KG1 (cell line): Measurements from ENCODE around the gene FMO3.

Experiments used
- DNase-seq: peaks from one replicate; lab custom pipeline; 2025; lab: John Stamatoyannopoulos, UW

FMO3 gene

DNA sequence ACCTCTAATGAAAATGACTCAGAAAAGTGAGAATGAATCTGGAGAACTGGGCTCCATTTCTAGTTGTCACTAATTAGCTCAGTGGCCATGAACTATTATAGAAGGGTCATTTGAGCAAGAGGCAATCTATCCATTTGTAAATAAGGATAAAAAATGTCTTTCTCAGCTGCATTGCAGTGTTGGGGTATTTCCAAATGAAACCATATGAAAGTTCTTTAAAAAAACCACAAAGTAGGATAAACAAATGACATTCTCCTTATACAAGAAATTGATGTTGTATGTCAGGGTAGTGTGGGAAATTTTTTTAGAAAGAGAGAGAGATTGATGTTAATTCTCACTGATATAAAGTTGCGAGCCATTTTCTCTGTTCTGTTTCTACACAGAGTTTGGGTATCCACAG lies 26.0 kb downstream of the FMO3 start:
- DNase-seq, result no peak

DNA sequence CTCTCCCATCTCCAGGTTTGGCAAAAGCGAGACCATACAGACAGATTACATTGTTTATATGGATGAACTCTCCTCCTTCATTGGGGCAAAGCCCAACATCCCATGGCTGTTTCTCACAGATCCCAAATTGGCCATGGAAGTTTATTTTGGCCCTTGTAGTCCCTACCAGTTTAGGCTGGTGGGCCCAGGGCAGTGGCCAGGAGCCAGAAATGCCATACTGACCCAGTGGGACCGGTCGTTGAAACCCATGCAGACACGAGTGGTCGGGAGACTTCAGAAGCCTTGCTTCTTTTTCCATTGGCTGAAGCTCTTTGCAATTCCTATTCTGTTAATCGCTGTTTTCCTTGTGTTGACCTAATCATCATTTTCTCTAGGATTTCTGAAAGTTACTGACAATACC lies 26.4 kb downstream of the FMO3 start:
- DNase-seq, result no peak

DNA sequence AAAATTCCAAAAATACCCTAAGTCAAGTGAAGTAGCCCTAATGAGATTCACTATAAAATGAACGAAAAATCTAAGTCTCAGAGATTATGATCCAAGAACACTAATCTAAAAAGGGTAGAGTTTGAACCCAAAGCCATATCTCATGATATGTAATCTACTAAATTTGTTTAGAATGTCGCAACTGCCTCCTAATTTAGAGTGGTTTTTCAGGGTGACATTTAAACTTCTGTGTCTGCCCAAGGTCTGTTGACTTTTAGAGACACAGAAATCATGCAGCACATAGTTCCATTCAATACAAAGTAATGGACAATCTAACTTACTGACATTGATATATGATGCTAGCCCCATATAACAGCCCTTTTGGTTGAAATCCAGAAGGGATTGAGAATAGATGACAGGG lies 28.9 kb downstream of the FMO3 start:
- no peak for DNase-seq

DNA sequence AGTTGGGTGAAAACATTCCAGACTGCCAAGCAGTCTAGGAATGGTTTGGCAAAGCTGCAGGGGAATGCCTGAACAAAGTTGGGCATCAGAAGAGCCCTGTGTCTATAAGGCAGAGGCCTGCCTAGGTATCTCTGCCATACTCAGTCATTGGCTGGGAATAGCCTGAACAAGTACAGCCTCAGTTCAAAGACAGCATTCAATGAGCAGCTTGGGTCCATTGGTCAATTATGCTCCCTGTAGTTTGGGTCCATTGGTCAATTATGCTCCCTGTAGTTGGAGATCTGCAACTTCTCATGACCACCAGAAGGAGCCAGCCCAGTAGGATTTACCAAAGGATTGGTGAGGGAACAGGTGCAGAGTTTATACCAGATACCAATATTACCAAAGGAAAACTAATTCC lies 31.6 kb downstream of the FMO3 start:
- DNase-seq, result no peak

DNA sequence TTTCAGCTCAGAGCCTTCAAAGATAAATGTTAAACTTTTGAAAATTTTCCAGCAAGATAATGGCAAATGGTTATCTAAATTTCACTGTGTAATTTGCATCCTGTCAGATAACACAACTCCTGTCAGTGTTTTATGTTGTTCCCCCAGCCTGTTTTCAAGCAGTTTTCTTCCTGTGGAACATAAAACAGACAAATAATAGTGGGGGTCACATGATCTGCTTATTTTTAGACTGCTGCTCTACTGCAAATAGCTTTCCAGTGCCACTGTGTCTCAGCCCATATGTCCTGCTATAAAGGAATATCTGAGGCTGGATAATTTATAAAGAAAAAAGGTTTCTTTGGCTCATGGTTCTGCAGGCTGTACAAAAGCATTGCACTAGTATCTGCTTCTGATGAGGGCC lies 32.2 kb downstream of the FMO3 start:
- DNase-seq, result no peak

DNA sequence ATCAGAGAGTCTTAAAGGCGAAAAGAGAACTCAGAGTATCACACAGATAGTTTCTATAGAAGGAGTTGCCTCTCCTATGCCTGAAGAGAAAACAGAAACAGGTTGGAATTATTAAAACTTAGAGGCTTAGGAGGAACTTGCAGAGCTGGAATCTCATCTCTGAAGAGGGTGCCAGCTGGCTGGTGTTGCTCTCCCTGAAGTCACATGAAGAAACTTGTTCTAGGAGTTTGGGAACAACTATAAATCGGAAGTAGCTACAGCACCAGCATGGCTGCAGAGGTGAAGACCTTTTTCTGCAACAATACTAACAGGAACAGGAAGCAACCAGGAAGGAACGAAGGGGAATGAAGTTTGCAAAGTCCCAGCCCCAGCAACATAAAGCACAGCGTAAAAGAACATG lies 35.8 kb downstream of the FMO3 start:
- DNase-seq, result no peak

DNA sequence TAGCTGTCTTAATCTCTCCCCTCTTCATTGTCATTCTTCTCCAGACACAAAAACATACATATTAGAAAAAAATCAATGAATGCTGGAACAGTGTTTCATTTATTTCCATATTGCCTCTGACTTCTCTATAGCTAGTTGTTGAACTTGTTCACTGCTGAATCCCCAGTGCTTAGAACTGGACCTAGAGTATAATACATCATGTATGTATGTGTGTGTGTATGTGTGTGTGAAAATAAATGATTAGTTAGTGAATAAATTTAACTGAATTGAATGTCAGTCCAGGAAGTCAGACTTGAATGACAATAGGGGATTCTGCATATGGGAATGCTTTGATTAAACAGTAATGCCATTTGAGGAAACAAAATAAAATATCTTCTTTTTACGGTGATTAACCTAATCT lies 36.4 kb downstream of the FMO3 start:
- no peak for DNase-seq

DNA sequence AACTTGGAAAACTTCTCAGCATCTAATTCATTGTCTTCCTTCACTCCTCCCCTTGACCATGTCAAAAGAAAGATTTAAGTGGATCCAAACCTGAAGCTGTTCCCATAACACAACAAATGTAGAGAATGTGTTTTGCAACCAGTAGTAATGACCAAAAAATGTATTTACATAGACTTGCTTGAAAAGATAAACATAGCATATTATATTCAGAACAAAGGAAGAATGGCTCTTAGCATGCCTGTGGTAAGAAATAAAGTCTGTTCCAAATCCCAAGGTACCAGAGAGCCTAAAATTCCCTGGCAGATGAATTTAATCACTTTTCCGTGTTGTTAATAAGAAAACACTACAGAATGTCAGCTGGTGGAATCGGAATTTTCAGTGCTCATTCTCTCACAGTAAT lies 36.8 kb downstream of the FMO3 start:
- no peak for DNase-seq

DNA sequence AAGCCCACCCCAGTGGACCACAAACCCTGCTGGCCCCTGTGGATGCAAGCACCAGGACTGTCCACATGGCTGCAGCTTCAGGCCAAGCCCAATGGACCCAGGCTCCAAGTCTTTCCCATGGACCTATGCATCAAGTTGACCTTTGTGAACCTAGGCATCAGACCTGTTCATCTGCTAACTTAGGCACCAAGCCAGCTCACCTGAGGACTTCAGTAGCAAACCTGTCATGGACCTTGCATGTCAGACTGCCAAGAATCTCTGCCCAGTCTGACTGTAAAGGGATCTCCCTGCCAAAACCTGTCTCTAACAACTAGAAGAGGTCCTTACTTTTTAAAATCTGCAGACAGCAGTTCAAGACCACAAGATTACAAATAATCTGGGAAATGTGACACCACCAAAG lies 37.8 kb downstream of the FMO3 start:
- no peak for DNase-seq

DNA sequence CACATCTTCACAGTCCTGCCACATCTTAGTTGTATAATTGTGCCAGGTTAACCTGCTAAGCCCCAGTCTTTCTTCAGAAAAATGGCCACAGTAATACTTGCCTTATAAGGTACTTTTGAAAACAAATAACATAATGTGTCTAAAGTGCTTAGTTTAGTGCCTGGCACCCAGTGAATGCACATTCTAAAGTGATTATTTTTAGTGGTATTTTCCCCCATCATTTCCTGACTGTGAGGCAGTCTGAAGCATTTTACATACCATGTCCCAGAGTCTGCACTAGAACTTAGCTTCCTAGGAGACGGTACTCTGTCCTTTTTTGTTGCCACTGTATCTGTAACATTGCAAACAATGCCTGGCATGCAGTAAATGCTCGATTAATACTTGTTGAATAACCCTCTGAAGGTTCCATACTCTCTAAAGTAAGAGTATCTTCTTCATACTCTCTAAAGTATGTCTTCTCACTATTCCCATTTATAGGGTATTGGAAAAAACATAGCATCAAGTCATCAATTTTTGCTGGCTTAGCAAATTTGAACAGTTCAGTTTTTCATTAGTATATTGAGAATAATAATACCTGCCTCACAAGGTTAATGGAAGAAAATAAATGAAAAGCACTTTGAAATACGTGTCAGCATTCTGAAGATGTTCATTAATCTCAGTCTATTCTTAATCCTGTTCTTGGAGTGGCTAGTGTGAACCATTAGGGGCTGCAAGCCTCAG lies 43.7 kb downstream of the FMO3 start:
- DNase-seq, result no peak

DNA sequence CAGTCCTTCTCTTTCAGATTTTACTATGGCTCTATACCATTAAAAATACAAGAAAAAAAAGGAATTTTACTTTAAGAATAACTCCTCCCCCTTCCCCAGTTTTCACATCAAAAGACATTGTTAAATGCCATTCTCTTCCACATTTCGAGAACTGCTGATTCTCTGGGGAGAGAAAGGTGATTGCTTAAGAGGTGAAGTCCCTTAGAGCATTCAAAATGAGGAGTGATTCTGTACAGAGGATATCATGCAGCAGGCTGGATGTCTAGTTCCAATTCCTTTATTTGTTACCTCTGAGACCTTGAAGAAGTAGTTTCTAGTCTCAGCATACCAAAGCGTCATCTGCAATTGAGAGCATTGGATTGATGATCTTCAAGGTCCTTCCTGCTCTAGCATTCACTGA lies 46.9 kb downstream of the FMO3 start:
- no peak for DNase-seq

DNA sequence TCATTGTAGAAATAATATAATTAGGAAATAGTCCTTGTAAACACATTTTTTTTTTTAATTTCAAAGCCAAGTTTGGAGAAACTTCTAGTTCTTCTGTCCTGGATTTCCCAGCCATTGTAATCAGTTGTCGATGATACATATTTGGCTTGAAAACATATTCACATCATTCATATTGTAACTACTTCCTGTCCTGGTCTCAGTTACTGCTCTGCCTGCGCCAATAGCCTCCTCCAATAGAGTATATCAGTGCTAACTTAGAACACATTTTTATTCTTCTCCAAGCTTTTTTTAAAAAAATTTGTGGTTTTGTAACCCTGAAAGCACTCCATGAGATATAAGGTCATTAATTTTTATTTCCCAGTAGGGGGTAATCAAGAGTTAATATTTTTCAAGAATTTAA lies 48.3 kb downstream of the FMO3 start:
- DNase-seq, result no peak

DNA sequence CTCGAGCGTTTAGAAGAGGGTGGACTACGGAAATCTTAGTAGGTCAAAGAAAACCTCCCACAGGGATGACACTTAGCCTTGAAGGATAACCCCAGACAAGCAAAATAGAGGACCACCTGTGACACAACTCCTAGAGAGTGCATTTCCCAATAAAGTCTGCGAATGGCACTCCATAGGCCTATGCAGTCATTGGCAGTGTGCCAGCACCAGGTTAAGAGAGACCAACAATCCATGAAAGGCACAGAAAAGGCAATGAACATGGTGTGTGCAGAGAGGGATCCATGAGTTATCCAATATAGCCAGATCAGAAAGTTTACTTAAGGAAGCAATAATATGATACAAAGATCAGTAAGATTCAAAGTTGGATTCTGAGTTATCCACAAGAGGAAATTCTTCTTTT lies 49.2 kb downstream of the FMO3 start:
- no peak for DNase-seq

DNA sequence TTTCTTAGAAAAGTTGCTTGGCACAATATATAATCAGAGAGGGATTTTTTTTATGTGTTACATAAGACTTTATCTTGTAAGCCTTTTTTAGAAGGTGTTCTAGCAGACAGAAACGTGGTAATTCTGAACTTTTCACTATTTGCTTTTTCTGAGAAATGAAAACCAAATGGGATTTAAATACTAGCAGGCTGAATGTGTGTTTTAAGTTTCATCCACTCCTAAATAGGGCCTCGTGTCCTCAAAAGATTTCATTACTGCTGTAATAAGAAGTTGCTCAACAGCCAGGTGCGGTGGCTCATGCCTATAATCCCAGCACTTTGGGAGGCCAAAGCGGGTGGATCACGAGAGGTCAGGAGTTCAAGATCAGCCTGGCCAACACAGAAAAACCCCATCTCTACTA lies 49.7 kb downstream of the FMO3 start:
- DNase-seq, result no peak

DNA sequence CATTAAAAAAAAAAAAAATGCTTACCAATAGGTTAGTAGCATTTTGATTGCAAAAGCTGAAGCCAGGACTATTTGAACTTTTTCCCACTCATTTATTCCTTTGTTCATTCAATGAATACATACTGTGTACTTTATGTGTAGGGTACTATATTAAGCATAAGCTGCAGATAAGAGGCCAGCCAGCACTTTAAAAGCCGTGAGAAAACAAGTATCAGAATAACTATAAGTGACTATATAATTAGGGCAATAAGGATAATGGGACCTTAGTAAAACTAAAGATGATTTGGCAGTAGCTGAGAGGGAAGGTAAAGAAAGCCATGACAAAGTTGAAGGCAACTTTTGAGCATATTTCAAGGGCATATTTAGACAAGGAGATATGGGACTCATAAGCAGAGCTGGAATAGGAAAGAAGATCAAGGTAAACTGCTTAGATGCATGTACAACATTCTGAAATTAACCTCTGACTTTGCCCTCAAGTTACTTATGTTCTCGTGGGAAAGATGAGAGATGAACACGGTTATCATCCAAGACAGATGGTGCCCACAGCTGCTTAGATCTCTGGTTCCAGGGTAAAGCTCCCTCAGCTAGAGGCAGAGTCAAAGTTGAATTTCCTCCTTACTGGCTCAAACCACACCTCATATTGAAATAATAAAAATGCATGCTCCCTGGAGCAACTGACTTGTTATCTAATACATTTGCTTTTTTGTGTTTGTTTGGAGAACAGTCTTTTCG lies 50.4 kb downstream of the FMO3 start:
- no peak for DNase-seq

DNA sequence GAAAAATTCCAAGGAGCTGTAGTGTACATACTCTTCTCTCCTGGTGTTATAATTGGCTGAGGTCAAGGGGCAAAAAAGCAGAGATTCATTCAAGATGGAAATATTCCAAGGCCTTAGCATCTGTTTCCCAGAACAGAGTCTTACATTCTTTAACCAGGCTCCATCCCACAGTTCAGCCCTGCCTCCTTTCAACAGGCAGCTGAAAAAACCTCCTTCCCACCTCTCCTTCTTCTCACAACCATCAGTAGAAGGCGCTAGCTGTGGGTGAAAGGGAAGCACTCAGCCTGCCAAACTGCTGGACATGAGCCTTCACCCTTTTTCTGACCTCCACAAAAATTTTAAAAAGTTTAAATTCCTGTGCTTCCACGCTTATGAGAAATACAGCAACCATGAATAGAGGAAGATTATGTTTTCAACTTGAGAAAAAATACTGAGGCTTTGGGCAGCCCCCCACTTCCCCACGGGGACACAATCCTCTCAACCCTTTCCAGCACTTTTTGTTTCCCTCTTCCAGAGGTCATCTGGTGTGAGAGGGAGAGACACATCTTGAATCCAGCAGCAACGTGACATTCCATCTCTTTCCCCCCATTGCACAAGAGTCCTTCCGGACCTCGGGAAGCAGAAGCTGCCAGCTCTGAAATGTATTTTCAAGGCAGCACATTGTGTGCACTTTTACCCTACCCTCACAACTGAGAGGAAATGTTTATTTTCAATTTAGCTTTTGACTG lies 51.1 kb downstream of the FMO3 start:
- no peak for DNase-seq

DNA sequence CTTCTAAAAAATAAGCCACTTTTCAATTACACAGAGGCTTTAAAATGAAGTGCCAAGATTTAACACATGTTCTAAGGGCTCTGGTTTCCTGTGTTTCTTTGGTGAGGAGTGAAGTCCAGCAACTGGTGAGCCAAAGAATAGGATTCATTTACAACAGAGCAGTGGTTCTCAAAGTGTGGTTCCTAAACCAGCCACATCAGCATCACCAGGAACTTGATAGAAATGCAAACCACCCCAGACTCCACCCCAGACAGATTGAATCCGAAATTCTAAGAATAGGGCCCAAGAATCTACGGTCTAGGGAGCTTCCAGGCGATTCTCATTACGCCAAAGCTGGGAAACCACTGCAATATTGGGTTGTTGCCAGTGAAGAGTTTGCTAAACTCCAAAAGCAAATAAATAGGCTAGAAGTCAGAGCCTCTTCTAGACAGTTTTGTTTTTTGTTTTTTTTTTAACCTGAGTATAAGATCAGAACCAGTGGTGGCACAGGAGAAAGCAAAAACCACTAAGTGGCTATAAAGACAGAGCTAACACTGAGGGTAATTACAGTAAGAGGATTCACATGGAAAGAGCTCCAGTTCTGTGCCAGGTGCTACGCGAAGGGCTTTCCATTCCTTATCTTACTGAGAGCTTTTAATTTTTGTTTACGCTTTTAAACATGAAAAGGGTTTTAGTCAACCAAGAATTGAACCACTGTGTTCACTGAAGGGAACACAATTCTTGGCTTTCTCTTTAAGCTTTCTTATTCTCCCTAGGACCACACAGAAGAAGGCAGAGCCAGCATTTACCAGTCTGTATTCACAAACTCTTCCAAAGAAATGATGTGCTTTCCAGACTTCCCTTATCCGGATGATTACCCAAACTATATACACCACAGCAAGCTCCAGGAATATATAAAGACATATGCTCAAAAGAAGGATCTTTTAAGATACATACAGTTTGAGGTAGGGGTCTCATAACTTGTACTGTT lies 52.0 kb downstream of the FMO3 start:
- no peak for DNase-seq

DNA sequence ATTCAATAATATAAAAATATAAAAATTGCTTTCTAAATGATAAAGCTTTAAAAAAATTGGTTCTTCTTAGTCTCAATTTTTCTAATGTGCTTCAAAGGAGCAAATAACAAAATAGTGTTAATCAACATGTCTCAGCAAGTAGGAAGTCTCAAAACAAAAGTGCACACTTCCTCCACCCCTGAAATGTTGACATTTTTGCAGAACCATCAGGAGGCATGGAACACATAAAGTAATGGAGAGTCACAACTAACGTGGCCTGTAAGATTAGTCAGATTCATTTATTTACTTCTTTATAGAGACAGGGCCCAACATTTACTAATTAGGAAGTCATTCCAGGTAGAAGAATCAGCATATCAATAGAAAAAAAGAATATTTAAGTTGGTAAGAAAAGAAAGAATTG lies 59.5 kb downstream of the FMO3 start:
- DNase-seq, result no peak

DNA sequence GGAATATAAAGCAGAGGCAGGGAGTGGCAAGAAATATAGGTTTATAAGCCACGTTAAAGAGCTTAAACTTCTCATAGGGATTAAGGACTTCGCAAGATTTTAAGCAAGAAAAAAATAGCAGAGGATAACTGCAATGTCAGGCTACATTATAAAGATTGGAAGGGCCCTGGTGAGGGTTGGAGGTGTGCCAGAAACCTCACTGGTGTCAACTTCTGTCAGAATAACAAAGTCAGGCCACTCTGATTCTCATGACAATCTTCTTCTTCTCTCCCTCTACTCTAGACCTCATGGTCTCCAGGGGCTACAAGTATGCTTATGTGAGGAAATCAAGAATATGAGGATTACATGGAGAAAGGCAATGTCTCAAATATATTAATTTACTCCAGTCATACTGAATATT lies 61.8 kb downstream of the FMO3 start:
- DNase-seq, result no peak

DNA sequence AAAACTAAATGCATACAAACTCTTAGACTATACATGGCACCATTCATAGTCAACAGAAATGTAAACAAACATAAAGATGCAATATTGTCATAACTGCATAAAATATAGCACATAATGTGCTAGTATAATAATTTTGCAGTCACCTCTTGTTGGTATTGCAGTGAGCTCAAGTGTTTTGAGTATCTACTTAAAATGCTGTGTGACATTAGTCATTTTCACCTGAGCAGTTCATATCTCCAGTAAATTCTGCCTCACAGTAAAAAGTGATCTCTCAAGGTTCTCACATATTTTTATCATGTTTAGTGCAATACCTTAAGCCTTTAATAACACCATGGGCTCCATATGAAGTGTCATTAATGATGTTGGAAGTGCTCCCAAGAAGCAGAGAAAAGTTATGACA lies 64.8 kb downstream of the FMO3 start:
- no peak for DNase-seq

DNA sequence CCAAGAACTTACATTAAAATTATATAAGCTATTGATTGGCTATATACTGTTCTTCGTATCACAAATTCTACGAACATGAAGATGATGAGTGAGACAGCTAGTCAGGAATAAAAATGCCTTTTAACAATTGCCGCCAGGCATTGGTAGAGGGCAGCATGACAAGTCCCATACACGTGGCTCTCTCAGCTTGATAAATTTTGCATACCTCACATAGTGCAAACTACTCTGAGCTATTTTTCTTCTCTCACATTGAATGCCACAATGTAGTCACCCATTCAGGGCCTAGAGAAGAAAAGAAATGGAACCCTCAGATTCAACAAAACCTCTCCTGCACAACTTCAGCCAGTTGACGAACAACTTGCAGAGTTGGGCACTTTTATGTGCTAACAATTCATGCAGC lies 67.4 kb downstream of the FMO3 start:
- DNase-seq, result no peak

DNA sequence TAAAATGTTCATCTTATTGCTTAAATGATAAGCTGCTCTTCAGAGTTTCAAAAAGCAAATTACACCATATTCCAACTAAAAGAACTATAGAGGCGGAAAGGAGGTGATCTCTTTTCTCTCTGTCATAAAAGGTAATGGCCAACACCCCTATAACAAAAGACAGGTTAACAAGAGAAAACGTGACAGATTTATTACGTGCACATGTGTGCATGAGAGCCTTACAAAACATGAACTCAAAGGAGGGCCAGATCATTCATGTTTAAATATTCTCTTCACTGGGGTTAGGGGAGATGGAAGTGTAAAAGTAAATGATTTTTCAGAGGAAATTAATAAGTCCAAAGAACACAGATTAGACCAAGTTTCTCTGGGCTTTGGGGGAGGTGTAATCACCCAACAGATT lies 67.8 kb downstream of the FMO3 start:
- DNase-seq, result no peak
